ENCODE results near the gene IRF2.

IRF2 gene

GRCh38 chr4:184415071-184415470, 59.3 kb downstream of the IRF2 start:
- no peak overlapping the region for H3K27ac ChIP-seq
- TF ChIP-seq CTCF (conservative IDR thresholded peaks at IDR 0.05), result no peak
- no peak for TF ChIP-seq ZFX (IDR thresholded peaks at IDR 0.05)

GRCh38 chr4:184413261-184414046, 60.9 kb downstream of the IRF2 start:
- TF ChIP-seq ZFX (IDR thresholded peaks at IDR 0.05), result no peak
- no peak overlapping the region for H3K27ac ChIP-seq

GRCh38 chr4:184410748-184411147, 63.6 kb downstream of the IRF2 start:
- TF ChIP-seq ZFX (IDR thresholded peaks at IDR 0.05) (no peak), CTCF (conservative IDR thresholded peaks at IDR 0.05) (no peak)
- H3K27ac ChIP-seq, result no peak overlapping the region

- H3K27ac ChIP-seq, result no peak overlapping the region
- TF ChIP-seq ZFX (IDR thresholded peaks at IDR 0.05), result no peak
- no peak for TF ChIP-seq CTCF (conservative IDR thresholded peaks at IDR 0.05)
These were observed 64.2 kb downstream of the IRF2 start for GRCh38 chr4:184409911-184410692.

- TF ChIP-seq ZFX (IDR thresholded peaks at IDR 0.05), result no peak
- no peak for TF ChIP-seq CTCF (conservative IDR thresholded peaks at IDR 0.05)
- no peak overlapping the region for H3K27ac ChIP-seq
These were observed 64.8 kb downstream of the IRF2 start for GRCh38 chr4:184409502-184409901.

GRCh38 chr4:184408684-184409081, 65.7 kb downstream of the IRF2 start:
- H3K27ac ChIP-seq, result no peak overlapping the region
- no peak for TF ChIP-seq ZFX (IDR thresholded peaks at IDR 0.05)
- TF ChIP-seq CTCF (conservative IDR thresholded peaks at IDR 0.05), result no peak

- TF ChIP-seq ZFX (IDR thresholded peaks at IDR 0.05) (no peak), CTCF (conservative IDR thresholded peaks at IDR 0.05) (no peak)
- H3K27ac ChIP-seq, result no peak overlapping the region
These were observed 66.2 kb downstream of the IRF2 start for GRCh38 chr4:184408021-184408683.

Data from C4-2B (cell line).